Measurements from ENCODE around the gene UBXN10.

DNA sequence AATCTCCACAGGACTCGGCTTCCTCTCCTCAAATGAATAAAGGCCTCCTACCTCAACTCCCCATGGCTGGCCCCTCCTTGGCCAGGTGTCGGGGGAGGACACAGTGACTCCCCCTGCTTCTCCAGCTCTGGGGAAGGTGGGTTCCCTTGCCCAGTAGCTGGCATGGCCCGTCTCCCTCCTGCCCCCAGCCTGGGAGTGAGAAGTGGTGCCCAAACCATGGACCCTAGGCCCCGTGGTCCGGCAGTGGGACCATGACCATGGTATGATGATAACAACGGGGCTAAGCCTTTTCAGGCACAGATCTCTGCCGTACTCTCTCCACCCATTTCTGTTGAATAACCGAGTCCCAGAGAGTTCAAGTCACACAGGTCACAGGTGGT, 35.6 kb upstream of the UBXN10 start:
- no peak for TF ChIP-seq CTCF (IDR thresholded peaks at IDR 0.05)
- no peak for TF ChIP-seq POLR2A (IDR thresholded peaks at IDR 0.05; ENCODE audit: low read depth)
- TF ChIP-seq POLR2AphosphoS5 (IDR thresholded peaks at IDR 0.05), result no peak

Measured in esophagus muscularis mucosa (tissue), 3 donors.